ENCODE results near the gene NFS1.
"Not testable (repeated sequence)": the region's sequence is repeated elsewhere in the genome, so short reads cannot be mapped to it uniquely, and the experiment has no call there.

The NFS1 gene

DNA sequence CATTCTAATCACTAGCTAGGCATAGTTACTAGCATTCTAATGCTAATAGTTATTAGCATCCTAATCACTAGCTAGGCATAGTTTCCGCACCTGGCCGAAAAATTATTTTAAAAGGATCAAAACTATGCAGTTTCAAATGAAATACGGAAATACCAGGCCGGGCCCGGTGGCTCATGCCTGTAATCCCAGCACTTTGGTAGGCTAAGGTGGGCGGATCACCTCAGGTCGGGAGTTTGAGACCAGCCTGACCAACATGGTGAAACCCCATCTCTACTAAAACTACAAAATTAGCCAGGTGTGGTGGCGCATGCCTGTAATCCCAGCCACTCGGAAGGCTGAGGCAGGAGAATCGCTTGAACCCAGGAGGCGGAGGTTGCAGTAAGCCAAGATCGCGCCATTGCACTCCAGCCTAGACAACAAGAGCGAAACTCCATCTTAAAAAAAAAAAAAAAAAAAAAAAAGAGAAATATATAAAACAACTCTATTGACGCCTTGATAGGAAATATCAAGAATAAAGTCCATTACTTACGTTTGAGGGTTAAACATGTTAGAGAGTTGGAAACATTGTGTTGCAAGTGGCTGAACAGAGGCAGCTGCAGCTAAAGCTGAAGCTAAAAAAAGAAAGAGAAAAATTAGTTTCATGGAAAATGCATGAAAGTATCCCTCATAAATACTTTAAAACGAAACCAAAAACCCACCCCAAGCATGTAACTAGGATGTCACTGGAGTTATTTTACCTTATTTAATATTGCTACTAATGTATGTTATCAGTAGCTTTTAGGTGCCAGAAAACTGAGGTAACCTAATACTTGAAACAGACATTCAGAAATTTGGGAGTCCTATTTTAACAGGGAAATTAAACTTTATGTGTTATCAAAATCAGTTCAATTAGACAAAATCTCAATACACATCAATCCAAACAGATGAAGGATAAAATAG, 7.7 kb upstream of the NFS1 start:
- not testable (repeated sequence) for DNase-seq

DNA sequence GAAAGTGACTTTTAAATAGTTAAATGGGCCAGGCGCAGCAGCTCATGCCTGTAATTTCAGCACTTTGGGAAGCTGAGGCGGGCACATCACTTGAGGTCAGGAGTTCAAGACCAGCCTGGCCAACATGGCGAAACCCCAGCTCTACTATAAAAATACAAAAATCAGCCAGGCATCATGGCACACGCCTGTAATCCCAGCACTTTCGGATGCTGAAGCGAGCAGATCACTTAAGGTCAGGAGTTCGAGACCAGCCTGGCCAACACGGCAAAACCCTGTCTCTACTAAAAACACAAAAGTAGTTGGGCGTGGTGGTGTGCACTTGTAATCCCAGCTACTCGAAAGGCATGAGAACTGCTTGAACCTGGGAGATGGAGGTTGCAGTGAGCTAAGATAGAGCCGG, 6.7 kb upstream of the NFS1 start:
- DNase-seq: not testable (repeated sequence)

DNA sequence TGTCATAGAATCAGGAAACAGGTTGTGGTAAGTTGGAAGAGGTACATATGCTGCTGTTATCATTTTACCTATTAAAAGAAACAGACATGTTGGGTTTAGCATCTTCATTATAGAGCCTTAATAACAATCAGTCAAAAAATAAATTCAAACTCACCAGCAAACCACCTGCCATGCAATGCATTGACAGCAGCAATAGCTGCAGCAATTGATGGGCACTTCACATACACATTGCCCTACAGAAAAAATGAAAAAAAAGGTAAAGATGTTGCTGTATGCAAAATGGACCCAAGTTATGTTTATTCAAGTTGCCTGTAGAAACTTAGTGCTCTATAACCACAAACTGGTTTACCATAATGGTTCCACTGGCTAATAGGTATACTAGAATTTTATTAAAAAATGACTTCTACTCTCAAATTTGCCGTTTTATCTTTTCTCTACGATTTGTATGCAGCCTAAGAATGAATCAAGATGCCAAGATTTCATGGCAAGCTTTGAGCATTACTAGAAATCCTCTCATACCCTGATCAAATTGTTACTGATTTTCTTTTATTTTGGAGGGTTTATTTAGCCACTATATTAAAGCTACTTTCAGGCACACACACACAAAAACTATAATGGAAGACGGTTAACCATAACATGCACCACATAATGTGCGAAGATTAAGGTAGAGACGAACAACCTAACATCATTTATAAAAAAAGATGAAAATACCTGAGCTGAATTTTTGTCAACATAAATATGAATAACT, 5.5 kb upstream of the NFS1 start:
- DNase-seq: no peak

DNA sequence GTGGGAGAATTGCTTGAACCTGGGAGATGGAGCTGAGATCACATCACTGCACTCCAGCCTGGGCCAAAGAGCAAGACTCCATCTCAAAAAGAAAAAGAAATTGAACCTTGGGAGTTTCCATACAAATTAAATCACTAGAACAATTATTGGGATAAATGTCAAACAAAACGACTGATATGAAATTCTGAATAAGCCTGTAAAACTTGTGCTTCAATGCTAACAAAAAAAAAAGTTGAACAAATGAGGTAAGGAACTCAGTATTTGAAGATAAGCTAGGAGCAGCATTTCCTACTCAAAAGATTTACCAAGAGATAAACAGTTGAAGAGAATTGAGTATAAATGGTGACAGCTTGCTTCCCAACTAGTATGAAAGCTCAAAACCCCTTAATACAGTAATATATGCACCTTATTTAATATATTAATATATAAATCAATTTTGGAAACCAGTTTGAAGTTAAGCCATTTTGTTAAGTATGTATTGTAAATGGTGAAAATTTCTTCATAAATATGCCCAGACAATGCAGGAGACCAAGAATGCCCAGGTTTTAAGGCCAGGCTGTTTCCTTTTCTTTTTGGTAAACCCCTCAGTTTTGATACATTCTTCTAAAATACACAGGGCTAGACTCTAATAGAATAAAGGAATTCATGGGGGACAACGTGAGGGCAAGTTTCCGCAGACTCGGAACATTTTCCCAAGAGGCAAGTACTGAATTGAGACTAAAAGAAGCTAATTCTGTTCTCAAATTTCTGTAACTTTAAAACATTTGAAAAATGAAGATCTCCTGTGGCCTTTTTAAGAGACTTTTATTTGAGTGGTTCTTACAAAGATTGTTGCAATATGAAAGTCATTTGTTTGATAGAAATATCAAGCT, 3.9 kb upstream of the NFS1 start:
- no peak for DNase-seq

DNA sequence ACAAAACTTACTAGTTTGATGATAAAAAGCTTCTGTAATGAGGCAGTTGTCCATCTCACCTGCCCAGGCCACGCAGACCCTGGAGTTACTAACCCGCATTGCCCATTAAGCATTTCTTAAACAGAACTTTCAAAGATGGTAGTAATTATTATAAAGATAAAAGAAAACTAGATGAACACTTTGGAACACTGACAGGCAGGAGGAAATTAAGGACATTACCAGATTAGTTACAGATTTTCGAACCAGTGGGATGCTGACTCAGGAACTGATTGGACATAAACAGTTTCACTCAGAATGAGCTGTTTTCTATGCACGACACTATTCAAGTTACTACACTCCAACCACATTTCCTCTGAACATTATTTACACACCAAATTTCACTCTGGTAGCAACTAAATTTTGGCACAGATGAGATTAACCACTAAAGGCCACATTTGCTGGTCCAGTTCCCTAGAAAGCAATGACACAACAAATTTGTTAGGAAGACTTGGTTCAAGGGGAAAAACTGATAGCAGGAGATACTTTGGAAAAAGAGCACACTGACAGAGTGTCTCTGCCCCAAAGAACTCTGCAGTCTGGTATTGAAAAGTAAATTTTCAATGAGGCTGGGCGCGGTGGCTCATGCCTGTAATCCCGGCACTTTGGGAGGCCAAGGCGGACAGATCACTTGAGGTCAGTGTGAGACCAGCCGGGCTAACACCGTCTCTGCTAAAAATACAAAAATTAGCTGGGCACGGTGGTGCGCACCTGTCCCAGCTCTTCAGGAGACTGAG, 3.1 kb upstream of the NFS1 start:
- no peak for DNase-seq

DNA sequence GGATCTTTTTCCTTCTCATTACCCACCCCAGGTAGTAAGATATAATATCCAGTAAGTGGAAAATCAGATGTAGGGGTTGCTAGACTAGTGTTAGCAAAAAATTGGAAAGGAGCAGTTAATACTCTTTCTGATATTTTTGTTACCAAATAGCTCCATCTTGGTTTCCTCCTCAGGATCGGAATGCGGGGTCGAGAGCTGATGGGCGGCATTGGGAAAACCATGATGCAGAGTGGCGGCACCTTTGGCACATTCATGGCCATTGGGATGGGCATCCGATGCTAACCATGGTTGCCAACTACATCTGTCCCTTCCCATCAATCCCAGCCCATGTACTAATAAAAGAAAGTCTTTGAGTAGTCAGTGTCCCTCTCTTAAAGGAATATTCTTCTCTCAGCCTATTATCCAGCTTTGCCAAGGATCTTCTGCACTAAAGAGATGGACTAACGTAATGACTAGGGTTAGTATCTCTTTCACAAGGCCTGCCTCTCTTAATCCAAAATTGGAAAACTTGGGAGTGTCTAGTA, 1.5 kb upstream of the NFS1 start:
- DNase-seq: no peak

DNA sequence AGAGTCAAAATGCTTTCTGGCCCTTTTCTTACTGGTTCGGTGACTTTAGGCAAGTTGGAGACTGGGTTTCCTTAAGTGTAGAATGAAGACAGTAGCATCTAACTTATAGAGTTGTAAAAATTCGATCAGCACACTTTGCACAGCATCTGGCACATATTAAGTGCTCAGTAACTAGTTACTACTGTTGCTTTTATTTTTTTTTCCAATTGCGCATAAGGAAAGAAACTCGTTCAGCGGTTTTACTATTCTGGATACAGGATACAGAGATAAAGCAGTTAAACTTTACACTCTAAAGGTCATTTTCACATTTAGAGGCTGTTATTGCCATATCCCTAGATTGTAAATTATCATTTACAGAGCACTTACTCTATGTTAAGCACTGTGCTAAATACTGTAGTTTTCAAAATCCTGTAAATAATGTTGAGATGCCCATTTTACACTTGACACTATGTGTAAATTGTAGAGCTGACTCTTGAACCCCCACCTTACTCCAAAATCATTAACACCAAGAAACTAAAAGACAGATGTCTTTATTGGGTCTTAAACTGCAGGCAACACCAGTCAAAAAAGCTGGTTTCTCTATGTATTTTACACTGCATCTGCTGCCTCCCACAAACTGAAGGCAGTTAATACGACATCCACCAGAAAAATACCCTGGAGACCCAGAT, 939 bp upstream of the NFS1 start:
- DNase-seq: no peak

DNA sequence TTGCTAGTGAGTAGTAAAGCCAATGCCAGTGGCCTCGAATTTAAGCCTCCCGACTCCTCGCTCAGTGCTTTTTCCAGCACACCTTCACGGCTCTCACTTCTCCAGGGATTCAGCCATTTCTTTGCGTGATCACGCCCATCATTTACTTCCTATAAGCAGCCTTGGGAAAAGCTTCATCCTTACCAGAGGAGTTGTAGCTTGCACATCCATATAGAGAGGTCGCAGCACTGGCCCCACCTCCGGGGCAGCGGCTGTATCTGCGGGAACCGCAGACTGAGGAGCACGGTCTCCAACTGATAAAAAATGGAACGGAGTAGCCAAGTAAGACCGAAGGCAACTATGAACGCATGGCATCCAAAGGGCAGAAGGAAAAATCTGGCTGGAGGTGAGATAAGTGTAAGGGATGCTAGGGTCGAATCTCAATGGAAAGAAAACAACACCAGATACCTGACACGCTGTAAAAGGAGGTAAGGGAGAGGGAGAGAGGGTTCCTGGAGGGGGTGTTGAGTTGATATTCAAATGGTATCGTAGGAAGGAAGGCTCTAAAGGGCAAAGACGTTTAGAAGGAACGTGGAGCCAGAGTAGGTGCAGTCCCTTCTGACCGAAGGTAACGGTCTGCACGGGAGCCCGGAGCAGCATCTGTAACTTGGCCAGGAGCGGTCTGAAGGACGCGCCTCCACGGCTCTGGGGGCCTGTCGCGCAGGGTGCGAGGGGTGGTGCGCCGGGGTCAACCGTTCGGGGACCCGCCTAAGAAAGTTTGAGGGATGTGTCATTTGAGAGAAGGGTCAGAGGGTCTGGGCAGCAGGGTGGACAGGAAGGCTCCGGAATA, 640 bp downstream of the NFS1 start:
- no peak for DNase-seq

DNA sequence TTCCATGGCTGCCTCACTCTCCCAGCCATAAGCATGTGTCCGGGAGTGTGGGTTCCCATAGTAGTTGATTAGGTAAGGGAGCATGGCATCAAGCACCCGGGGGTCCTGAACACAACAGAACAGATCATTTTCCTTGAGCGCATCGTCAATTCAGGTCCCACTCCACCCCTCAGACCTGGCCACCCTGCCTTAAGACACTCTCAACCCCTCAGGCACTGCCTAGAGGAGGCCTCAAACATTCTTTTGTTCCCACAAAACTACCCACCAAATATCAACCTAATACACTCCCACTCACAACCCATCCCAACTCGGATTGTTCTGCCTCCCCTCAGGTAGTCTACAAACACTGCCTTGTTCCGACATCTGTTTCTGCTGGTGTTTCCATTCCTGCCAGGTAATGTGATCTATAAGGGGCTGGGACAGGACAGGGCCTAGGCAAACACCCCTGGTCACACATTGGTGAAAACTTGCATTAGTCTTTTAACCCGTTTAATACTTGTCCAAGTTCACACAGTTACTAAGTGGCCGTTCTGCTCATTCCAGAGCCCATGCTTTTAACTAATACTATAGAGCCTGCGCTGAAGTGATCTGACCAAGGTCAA, 1.4 kb downstream of the NFS1 start:
- no peak for DNase-seq

DNA sequence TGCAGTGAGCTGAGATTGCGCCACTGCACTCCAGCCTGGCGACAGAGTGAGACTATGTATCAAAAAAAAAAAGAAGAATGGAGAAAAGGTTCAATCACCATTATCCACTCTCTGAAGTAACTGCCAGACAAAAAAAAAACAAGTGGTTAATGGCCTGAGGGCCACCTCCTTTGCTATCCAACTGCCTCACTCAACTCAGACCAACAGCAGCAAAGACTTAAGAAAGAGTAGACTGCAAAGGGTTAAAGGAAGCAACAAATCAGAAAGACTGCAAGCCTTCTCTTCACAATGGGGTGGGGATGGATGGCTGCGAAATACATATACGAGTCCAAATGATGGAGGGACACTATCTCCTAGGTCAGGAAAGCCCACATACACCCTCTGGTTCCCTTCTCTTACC, 3.2 kb downstream of the NFS1 start:
- no peak for DNase-seq

DNA sequence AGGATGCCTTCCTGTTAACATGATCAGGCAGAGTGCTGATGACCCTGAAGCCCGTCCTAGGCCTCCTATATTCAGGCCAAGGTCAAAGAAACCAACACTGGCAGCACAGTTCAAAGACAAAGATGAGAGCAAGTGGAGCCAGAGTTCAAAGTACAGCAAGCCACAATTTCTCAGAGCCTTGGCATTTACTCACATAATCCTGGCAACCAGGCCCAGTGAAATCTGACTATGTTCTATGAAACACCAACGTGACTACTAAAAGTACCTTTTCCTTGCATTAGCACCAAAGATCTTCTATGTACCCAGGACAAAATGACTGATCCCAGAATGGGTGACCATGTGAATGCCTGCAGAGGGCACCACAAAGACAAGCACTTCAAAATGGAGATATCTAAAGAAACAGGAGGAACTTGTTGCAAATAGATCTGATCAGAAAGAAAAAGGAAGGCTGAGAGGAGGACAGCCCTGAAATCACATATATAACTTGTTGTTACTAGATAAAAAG, 3.9 kb downstream of the NFS1 start:
- no peak for DNase-seq

DNA sequence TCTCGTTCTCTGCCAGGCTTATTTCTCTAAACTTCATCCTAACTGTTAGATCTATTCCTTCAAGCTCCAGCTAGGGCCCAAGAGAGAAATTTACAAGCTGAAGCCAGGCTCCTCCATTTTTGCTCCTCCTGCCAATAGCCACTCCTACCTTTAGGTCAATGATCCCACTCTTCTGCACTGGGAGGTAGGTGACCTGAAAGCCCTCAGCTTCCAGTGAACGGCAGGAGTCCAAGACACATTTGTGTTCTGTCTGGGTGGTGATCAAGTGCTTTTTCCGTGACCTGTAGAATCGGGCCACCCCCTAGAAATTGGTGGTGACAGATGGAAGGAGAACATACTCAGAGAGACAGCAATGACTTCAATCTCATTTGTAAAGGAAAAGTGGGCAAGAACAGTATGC, 8.9 kb downstream of the NFS1 start:
- DNase-seq: no peak

DNA sequence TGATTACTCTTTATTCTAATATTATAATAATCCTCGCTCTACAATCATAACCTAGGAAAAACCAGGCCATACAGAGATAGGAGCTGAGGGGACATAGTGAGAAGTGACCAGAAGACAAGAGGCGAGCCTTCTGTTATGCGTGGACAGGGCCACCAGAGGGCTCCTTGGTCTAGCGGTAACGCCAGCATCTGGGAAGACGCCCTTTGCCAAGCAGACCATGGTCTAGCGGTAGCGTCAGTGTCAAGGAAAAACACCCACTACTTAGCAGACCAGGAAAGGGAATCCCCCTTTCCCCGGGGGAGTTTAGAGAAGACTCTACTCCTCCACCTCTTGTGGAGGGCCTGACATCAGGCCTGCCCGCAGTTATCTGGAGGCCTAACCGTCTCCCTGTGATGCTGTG, 12.3 kb downstream of the NFS1 start:
- DNase-seq: not testable (repeated sequence)

DNA sequence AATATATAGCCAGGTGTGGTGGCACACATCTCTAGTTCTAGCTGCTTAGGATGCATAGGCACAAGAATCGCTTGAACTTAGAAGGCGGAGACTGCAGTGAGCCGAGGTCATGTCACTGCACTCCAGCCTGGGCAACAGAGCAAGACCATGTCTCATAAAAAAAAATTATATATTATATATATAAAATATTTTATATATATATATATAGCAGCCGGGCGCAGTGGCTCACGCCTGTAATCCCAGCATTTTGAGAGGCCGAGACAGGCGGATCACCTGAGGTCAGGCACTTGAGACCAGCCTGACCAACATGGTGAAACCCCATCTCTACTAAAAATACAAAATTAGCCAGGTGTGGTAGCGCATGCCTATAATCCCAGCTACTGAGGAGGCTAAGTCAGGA, 13.8 kb downstream of the NFS1 start:
- not testable (repeated sequence) for DNase-seq

DNA sequence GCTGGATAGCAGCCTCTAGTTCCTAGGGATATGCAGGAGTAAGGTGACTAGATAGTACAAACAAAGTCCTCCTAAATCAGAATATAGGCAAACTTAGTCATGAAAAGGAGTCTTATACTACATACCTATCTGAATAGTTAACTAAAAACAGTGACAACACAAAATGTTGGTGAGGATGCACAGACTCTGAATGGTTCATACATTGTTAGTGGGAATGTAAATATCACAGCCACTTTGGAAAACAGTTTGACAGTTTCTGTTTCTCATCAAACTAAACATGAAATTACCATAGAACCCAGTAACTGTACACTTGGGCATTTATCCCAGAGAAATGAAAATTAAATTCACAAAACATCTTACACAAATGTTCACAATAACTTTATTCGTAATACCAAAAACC, 17.2 kb downstream of the NFS1 start:
- DNase-seq: no peak

DNA sequence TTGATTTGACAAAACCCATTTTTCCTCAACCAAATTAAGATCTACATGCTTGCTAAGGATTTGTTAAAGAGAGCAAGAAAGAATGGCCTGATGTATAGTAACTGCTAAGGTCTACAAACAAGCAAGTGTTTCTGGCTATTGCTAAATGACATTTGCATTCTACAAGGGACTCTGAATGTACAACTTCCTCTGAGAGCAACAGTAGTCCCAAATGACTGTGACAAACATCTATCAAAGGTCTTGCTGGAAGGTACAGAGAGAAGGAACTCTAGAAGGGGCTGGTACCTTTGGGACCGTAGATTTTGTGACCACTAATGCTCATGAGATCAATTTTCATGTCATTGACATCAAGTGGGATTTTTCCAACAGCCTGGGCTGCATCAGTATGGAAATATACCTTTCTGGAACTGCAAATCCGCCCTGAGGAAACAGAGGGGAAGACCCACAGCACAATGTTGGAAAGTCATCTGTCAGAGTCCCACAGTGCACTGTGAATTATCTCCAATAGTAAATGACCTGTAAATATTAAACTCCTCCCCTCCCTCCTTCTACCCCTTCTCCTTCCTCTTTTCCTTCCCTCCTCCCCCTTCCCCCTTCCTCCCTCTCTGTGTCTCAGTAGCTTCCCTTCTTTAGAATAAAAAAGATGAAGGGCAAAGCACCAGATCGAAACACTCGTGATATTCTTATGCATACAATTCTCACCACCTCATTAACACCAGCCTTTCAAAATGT, 18.5 kb downstream of the NFS1 start:
- no peak for DNase-seq

DNA sequence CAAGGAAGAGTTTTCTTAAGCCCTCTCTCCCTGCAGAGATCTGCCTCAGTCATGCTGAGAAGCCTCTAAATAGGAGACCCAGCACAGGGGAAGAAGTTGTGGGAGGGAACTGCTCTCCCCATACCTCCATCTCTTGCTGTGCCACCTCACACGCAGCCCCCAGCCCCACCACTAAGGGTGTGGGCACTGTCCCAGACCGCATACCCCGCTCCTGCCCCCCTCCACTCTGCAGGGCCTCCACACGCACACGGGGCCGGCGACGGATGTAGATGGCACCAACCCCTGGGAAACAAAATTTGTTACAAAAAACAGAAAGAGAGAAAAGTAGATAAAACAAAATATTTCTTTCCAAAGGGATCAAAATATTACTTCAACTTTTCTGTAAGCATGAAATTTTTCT, 24.2 kb downstream of the NFS1 start:
- DNase-seq: no peak

DNA sequence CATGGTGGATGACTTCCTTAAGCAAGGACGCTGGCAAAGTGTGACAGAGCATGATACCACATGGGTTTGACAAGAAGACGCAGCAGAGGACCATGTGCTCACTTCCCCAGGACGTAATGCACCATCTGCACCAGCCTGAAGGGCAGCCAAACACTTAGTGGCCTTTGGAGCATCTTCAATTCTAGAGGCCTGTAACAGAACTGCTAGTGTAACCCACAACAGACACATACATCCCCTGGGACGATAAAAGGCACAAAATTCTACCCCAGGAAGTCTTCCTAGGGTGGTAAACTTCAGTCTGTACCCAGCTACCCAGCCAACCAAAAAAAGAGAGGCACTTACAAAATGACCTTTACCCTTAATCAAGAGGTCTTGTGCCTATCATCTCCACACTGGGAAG, 25.3 kb downstream of the NFS1 start:
- no peak for DNase-seq

DNA sequence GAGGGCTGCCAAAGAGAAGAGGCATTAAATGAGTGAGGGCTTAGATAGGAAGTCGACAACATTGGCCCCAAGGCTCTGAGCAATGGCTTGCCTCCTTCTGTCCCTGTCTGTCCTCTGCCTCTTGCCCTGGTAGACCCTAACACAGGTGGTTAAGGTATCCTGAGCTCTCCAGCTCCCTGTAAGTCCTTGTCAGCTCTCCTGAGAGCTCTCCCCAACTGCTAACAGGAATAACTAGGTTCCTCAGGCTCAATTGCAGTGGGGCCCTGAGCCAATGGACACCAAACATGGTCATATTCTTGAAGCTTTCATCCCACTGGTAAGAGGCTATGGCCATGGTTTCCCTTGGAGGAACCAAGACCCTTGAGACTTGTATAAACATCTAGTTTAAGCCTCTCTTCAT, 29.5 kb downstream of the NFS1 start:
- DNase-seq: no peak

Measured in activated CD4-positive, alpha-beta T cell treated with anti-CD3 and anti-CD28 coated beads for 48 hours (primary cell).